Subcutaneous abdominal adipose tissue (tissue), 5 donors: ENCODE results near the gene CBFA2T3.
"Not testable (repeated sequence)": the region's sequence is repeated elsewhere in the genome, so short reads cannot be mapped to it uniquely, and the experiment has no call there.

Source experiments
- H3K27ac ChIP-seq: one replicate; pipeline ENCODE4 v1.7.0; 2013; ENCODE audit warnings: low read depth, mild to moderate bottlenecking, inconsistent platforms, low read length, moderate library complexity
- H3K27me3 ChIP-seq, 5 donors: one replicate each; pipeline ENCODE4 v1.7.0; 2013; ENCODE audit warnings: low read length in 5 of 5, inconsistent platforms in 1 of 5; ENCODE audit not compliant: control insufficient read depth in 5 of 5, insufficient read depth in 4 of 5
- H3K36me3 ChIP-seq, 5 donors: one replicate each; pipeline ENCODE4 v1.7.0; 2013; ENCODE audit warnings: low read length in 5 of 5; ENCODE audit not compliant: control insufficient read depth in 5 of 5, insufficient read depth in 5 of 5
- H3K4me1 ChIP-seq, 5 donors: one replicate each; pipeline ENCODE4 v1.7.0; 2013; ENCODE audit warnings: low read length in 5 of 5, mild to moderate bottlenecking in 3 of 5, moderate library complexity in 1 of 5; ENCODE audit not compliant: control insufficient read depth in 5 of 5, insufficient read depth in 5 of 5
- H3K4me3 ChIP-seq, 5 donors: one replicate each; pipeline ENCODE4 v1.7.0; 2013; ENCODE audit warnings: low read length in 5 of 5, low read depth in 1 of 5
- H3K9ac ChIP-seq, 5 donors: one replicate each; pipeline ENCODE4 v1.7.0; 2013; ENCODE audit warnings: low read length in 5 of 5, mild to moderate bottlenecking in 4 of 5, moderate library complexity in 3 of 5
- H3K9me3 ChIP-seq, 5 donors: one replicate each; pipeline ENCODE4 v1.7.0; 2013; ENCODE audit warnings: low read length in 5 of 5; ENCODE audit not compliant: control insufficient read depth in 5 of 5
- donor health status: healthy.
- donor health status: healthy.
- donor health status: healthy.
- donor health status: healthy.
- donor health status: healthy.

The CBFA2T3 gene

DNA sequence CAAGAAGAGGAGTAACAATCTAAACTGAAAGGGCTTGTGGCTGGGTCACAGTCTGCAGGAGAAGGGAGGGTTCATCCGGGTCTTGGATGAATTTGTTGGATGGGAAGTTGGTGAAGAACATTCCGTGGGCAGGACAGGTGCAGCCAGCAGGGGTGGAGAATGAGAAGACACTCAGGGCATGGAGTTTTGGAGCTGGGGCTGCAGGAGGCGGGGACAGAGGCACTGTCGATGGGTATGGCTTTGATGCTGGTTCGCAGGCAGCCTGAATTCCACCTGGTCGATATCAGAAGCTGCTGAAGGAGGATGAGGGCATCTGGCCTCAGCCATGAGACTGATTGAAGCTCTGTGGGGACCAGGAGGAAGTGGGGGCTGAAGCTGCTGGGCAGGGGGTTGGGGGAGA lies 36.1 kb upstream of the CBFA2T3 start:
- no peak overlapping the region for H3K27ac ChIP-seq
- H3K36me3 ChIP-seq = no peaks in the 10 kb centered on the region
- H3K27me3 ChIP-seq = peaks cover 14 to 40% (median 31%) of the 10 kb centered on the region in 5 donors
- no peak overlapping the region for H3K4me3 ChIP-seq
- no peak overlapping the region for H3K9ac ChIP-seq
- H3K9me3 ChIP-seq = peaks cover 0 to 13% (median 3%) of the 10 kb centered on the region in 5 donors
- no peaks in the 10 kb centered on the region for H3K4me1 ChIP-seq

DNA sequence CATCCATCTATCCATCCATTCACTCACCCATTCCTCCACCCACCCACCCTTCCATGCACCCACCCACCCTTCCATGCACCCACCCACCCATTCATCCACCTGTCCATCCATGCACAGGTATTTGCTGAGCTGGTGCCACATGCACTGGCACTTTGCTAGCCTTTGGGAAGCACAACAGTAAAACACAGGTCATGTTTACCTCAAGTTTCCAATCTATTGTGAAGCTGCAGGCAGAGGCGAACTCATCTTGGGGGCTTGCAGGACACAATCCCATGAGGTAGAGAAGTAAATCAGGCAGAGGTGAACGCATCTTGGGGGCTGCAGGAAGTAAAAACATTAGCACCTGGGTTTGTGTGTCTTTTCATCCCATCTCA lies 35.6 kb upstream of the CBFA2T3 start:
- peaks cover 16 to 41% (median 32%) of the 10 kb centered on the region in 5 donors for H3K27me3 ChIP-seq
- no peak overlapping the region for H3K27ac ChIP-seq
- H3K9ac ChIP-seq = no peak overlapping the region
- no peaks in the 10 kb centered on the region for H3K36me3 ChIP-seq
- peaks cover 0 to 13% (median 3%) of the 10 kb centered on the region in 5 donors for H3K9me3 ChIP-seq
- no peaks in the 10 kb centered on the region for H3K4me1 ChIP-seq
- no peak overlapping the region for H3K4me3 ChIP-seq

GRCh38 chr16:89011909-89012621 lies 35.1 kb upstream of the CBFA2T3 start:
- no peak overlapping the region for H3K27ac ChIP-seq
- H3K9ac ChIP-seq = no peak overlapping the region
- peaks cover 0 to 13% (median 3%) of the 10 kb centered on the region in 5 donors for H3K9me3 ChIP-seq
- no peaks in the 10 kb centered on the region for H3K36me3 ChIP-seq
- H3K4me1 ChIP-seq = no peaks in the 10 kb centered on the region
- H3K4me3 ChIP-seq = no peak overlapping the region
- peaks cover 17 to 47% (median 33%) of the 10 kb centered on the region in 5 donors for H3K27me3 ChIP-seq

- no peak overlapping the region for H3K27ac ChIP-seq
- no peak overlapping the region for H3K9ac ChIP-seq
- no peaks in the 10 kb centered on the region for H3K36me3 ChIP-seq
- H3K27me3 ChIP-seq = peaks cover 16 to 46% (median 38%) of the 10 kb centered on the region in 5 donors
- H3K9me3 ChIP-seq = peaks cover 0 to 4% (median 0%) of the 10 kb centered on the region in 5 donors
- no peak overlapping the region for H3K4me3 ChIP-seq
- no peaks in the 10 kb centered on the region for H3K4me1 ChIP-seq
Observed at GRCh38 chr16:89010210-89010925, 33.4 kb upstream of the CBFA2T3 start.

- no peak overlapping the region for H3K27ac ChIP-seq
- no peak overlapping the region for H3K4me3 ChIP-seq
- H3K9me3 ChIP-seq = peaks cover 0 to 4% (median 0%) of the 10 kb centered on the region in 5 donors
- H3K4me1 ChIP-seq = no peaks in the 10 kb centered on the region
- no peak overlapping the region for H3K9ac ChIP-seq
- no peaks in the 10 kb centered on the region for H3K36me3 ChIP-seq
- peaks cover 10 to 49% (median 34%) of the 10 kb centered on the region in 5 donors for H3K27me3 ChIP-seq
Observed at GRCh38 chr16:89009343-89010209, 32.6 kb upstream of the CBFA2T3 start.

- not testable (repeated sequence) for H3K27ac ChIP-seq, H3K9me3 ChIP-seq, H3K4me1 ChIP-seq, H3K4me3 ChIP-seq, H3K36me3 ChIP-seq, H3K9ac ChIP-seq
- peaks cover 10 to 52% (median 31%) of the 10 kb centered on the region in 5 donors for H3K27me3 ChIP-seq
Observed at GRCh38 chr16:89008796-89009195, 31.8 kb upstream of the CBFA2T3 start.

DNA sequence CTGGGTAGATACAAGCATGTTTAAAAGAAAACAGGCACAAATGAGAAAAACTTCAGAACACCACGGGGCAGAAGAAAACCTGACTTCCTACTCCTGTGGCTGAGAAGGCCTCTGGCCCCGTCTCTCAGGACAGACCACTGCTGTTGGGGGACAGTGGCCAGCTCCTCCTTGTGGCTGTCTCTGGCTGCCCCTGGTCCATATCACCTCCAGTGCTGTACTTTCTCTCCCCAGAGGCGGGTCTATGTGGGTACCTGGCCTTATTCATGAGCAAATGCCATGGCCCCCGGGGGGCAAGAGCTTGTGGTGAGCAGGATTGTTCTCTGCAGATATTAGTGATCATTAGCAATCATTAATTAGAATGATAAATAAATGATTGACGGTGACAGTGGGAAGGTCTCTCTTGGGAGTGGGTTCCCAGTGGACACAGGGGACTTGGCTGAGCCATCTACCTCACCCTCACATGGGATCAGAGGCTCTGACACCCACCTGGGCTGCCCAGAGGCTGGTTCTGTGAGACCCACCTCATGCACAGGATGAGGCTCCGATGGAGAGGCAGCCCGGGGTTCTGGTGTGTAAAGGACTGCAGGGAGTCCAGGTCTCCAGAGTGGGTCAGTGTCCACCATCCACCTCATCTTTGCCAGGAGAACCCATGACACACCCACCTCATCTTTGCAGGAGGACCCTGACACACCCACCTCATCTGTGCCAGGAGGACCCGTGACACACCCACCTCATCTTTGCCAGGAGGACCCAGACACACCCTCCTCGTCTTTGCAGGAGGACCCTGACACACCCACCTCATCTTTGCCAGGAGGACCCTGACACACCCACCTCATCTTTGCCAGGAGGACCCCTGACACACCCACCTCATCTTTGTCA lies 30.6 kb upstream of the CBFA2T3 start:
- H3K36me3 ChIP-seq = no peaks in the 10 kb centered on the region
- no peak overlapping the region for H3K9ac ChIP-seq
- H3K9me3 ChIP-seq = peaks cover 0 to 4% (median 0%) of the 10 kb centered on the region in 5 donors
- no peaks in the 10 kb centered on the region for H3K4me1 ChIP-seq
- no peak overlapping the region for H3K27ac ChIP-seq
- H3K27me3 ChIP-seq = peaks cover 9 to 46% (median 29%) of the 10 kb centered on the region in 5 donors
- no peak overlapping the region for H3K4me3 ChIP-seq

- Histone ChIP-seq H3K4me1 (no peaks in the 10 kb centered on the region), H3K27me3 (peaks cover 9 to 53% (median 35%) of the 10 kb centered on the region in 5 donors), H3K27ac (no peak overlapping the region), H3K9me3 (peaks cover 0 to 10% (median 6%) of the 10 kb centered on the region in 5 donors), H3K4me3 (no peak overlapping the region), H3K9ac (no peak overlapping the region), H3K36me3 (no peaks in the 10 kb centered on the region)
Observed at GRCh38 chr16:89006036-89006752, 29.2 kb upstream of the CBFA2T3 start.
